ENCODE measurements around the gene ALDH9A1.

Gene ALDH9A1

DNA sequence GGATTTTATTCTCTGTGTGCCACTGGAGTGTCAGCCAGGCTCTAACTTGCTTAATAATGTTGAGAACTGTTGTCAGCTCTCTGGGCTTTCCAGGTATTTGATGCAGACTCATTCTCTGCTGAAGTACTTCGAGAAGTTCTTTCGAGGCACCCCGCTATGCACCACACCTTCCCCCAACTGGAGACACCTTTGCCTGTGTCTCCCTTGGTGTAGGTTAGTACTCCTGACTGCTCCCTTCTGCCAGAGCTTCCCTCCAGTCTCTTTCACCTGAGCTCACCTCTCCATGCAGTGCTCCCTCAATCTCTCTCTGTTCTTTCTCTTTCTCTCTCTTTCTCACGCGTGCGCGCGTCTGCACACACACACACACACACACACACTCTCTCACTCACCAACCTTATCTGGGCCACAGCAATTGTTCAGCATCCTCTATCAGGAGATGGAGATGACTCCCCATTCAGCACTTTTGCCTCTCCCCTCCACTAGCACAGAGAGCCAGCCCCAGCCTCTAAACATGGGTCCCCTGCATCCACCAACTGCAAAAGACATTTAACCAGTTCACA, 81.3 kb downstream of the ALDH9A1 start:
- DNase-seq = no peak

DNA sequence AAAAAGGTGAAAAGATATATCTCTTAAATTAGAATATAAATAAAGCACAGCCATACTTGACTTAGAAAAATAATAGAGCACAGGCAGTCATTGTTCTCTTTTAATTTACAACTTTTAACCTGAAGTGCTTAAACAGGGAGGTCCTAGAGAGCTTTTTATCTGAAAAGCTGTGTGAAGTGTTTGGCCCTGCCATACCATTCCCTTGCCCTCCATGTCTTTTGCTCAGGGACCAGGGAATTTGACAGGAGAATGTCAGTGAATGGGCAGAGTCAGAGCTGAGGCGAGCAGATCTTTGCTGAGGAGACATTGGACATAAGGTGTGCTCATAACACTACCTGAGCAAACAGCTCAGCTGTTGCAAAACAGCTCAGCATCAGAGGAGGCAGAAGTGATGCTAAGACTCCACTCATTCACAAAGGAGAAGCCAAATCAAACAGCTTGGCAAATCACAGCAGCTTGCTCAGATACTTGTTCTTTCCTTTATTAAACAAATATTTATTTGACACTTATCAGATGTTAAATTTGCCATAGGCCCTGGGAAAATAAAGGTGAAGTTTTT, 82.2 kb downstream of the ALDH9A1 start:
- no peak for DNase-seq

Measured in CD4-positive, alpha-beta T cell treated with Interleukin-12 subunit alpha and Interleukin-12 subunit beta, for 1 hour (primary cell).